ENCODE data around the gene ACADSB. TPM values are rescaled to one million over a fixed set of nuclear protein-coding genes. Genes with fewer than 3 reads are reported as not detected.

Gene ACADSB
- total and polyA plus RNA-seq, 10 of the 15 experiments (the other 5 are each of a cell fraction or from before 2014, with no cell fraction given) = 10.8 to 24.0 (median 15.0) TPM

GRCh38 chr10:122980209-122981065 is 28.4 kb upstream of the ACADSB start, which contains the start of gene PSTK (continued):
- TF ChIP-seq ZBTB4 (CRISPR knock-in tag; IDR thresholded peaks at IDR 0.05) (no peak), YY1 (IDR thresholded peaks at IDR 0.05; ENCODE audit: low read depth, low read length) (peak; percentile 68), ATF2 (IDR thresholded peaks at IDR 0.05; ENCODE audit: low read length) (no peak; the same call in 1 of the 2 replicates), ZNF24 (IDR thresholded peaks at IDR 0.05) (no peak), BMI1 (IDR thresholded peaks at IDR 0.05; ENCODE audit: borderline replicate concordance) (no peak), RCOR1 (conservative IDR thresholded peaks at IDR 0.05; ENCODE audit: low read depth, low read length) (0 out of 2 replicates have a peak, but pooled peaks have one; percentile 53), SPI1 (IDR thresholded peaks at IDR 0.05; ENCODE audit: borderline replicate concordance, insufficient read depth, low read depth, low read length) (peak; percentile 19; the same call in 1 of the 2 replicates), YBX1 (IDR thresholded peaks at IDR 0.05) (no peak), DPF2 (IDR thresholded peaks at IDR 0.05) (peak; percentile 82), FOXK2 (IDR thresholded peaks at IDR 0.05) (peak; percentile 59), NFXL1 (IDR thresholded peaks at IDR 0.05; ENCODE audit: borderline replicate concordance) (no peak), ZBED1 (IDR thresholded peaks at IDR 0.05; ENCODE audit: borderline replicate concordance) (no peak), RELB (IDR thresholded peaks at IDR 0.05; ENCODE audit: low read depth) (peak; percentile 80), SREBF1 (IDR thresholded peaks at IDR 0.05; ENCODE audit: low read length) (no peak), MEF2B (IDR thresholded peaks at IDR 0.05; ENCODE audit: partially characterized antibody, poor library complexity, severe bottlenecking) (no peak), POU2F2 (IDR thresholded peaks at IDR 0.05; ENCODE audit: borderline replicate concordance, low read depth, low read length) (peak; percentile 56; the same call in 2 of the 3 replicates), E4F1 (IDR thresholded peaks at IDR 0.05; ENCODE audit: borderline replicate concordance, partially characterized antibody) (peak; percentile 60), KDM1A (IDR thresholded peaks at IDR 0.05; ENCODE audit: borderline replicate concordance) (no peak)
